ENCODE results near the gene MLPH. TPM values are rescaled to one million over a fixed set of nuclear protein-coding genes. Genes with fewer than 3 reads are reported as not detected.

The MLPH gene
- total and polyA plus RNA-seq, 2 of the 13 experiments (the other 11 are each of a cell fraction or from before 2014, with no cell fraction given): 0.12 TPM; not detected in 1

- TF ChIP-seq, protein P1, sequence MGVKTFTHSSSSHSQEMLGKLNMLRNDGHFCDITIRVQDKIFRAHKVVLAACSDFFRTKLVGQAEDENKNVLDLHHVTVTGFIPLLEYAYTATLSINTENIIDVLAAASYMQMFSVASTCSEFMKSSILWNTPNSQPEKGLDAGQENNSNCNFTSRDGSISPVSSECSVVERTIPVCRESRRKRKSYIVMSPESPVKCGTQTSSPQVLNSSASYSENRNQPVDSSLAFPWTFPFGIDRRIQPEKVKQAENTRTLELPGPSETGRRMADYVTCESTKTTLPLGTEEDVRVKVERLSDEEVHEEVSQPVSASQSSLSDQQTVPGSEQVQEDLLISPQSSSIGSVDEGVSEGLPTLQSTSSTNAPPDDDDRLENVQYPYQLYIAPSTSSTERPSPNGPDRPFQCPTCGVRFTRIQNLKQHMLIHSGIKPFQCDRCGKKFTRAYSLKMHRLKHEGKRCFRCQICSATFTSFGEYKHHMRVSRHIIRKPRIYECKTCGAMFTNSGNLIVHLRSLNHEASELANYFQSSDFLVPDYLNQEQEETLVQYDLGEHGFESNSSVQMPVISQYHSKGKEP (CRISPR knock-in tag; IDR thresholded peaks at IDR 0.05): no peak
- no peak for TF ChIP-seq RCOR2 (CRISPR knock-in tag; IDR thresholded peaks at IDR 0.05)
- no peak for TF ChIP-seq ZNF468 (CRISPR knock-in tag; IDR thresholded peaks at IDR 0.05)
- peak; percentile 77 for TF ChIP-seq ZEB1 (IDR thresholded peaks at IDR 0.05; ENCODE audit: insufficient replicate concordance, low read depth)
- TF ChIP-seq FOSL1 (CRISPR knock-in tag; IDR thresholded peaks at IDR 0.05; ENCODE audit: borderline replicate concordance): no peak
- TF ChIP-seq, protein P2, sequence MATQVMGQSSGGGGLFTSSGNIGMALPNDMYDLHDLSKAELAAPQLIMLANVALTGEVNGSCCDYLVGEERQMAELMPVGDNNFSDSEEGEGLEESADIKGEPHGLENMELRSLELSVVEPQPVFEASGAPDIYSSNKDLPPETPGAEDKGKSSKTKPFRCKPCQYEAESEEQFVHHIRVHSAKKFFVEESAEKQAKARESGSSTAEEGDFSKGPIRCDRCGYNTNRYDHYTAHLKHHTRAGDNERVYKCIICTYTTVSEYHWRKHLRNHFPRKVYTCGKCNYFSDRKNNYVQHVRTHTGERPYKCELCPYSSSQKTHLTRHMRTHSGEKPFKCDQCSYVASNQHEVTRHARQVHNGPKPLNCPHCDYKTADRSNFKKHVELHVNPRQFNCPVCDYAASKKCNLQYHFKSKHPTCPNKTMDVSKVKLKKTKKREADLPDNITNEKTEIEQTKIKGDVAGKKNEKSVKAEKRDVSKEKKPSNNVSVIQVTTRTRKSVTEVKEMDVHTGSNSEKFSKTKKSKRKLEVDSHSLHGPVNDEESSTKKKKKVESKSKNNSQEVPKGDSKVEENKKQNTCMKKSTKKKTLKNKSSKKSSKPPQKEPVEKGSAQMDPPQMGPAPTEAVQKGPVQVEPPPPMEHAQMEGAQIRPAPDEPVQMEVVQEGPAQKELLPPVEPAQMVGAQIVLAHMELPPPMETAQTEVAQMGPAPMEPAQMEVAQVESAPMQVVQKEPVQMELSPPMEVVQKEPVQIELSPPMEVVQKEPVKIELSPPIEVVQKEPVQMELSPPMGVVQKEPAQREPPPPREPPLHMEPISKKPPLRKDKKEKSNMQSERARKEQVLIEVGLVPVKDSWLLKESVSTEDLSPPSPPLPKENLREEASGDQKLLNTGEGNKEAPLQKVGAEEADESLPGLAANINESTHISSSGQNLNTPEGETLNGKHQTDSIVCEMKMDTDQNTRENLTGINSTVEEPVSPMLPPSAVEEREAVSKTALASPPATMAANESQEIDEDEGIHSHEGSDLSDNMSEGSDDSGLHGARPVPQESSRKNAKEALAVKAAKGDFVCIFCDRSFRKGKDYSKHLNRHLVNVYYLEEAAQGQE (IDR thresholded peaks at IDR 0.05; ENCODE audit: borderline replicate concordance in 1 of 2, low read depth in 1 of 2, low read length in 2 of 2): peak in 1 of 2 experiments; percentile 32; a peak in 1 of 4 replicates
- TF ChIP-seq PAF1 (CRISPR knock-in tag; IDR thresholded peaks at IDR 0.05): no peak
- 0 out of 2 replicates have a peak, but pooled peaks have one; percentile 22 for TF ChIP-seq KDM2A (CRISPR knock-in tag; IDR thresholded peaks at IDR 0.05; ENCODE audit: borderline replicate concordance, low read depth)
- no peak for TF ChIP-seq ZNF317 (CRISPR knock-in tag; IDR thresholded peaks at IDR 0.05)
- TF ChIP-seq ZNF790 (CRISPR knock-in tag; IDR thresholded peaks at IDR 0.05; ENCODE audit: borderline replicate concordance): no peak
- TF ChIP-seq ZNF17 (CRISPR knock-in tag; IDR thresholded peaks at IDR 0.05): no peak
- no peak for TF ChIP-seq ZNF678 (CRISPR knock-in tag; IDR thresholded peaks at IDR 0.05)
- TF ChIP-seq ZNF10 (CRISPR knock-in tag; IDR thresholded peaks at IDR 0.05; ENCODE audit: borderline replicate concordance, low read depth): no peak
- 0 out of 2 replicates have a peak, but pooled peaks have one; percentile 25 for TF ChIP-seq ZSCAN29 (CRISPR knock-in tag; conservative IDR thresholded peaks at IDR 0.05)
- TF ChIP-seq PTBP1 (IDR thresholded peaks at IDR 0.05; ENCODE audit: low read depth, low read length, poor library complexity, severe bottlenecking): peak; percentile 75
- no peak for TF ChIP-seq TERF1 (CRISPR knock-in tag; IDR thresholded peaks at IDR 0.05)
- peak; percentile 62; the same call in 1 of the 2 replicates for TF ChIP-seq KMT2A (CRISPR knock-in tag; IDR thresholded peaks at IDR 0.05)
- TF ChIP-seq ZNF207 (IDR thresholded peaks at IDR 0.05; ENCODE audit: borderline replicate concordance): no peak
- no peak for TF ChIP-seq SRSF4 (IDR thresholded peaks at IDR 0.05; ENCODE audit: low read depth, low read length, poor library complexity, severe bottlenecking)
- TF ChIP-seq ZC3H4 (CRISPR knock-in tag; IDR thresholded peaks at IDR 0.05; ENCODE audit: borderline replicate concordance): no peak
- no peak for TF ChIP-seq ZFP37 (CRISPR knock-in tag; IDR thresholded peaks at IDR 0.05; ENCODE audit: borderline replicate concordance)
Measured at GRCh38 chr2:237581751-237582746, 95.0 kb downstream of the MLPH start (continued).
